Omental fat pad (tissue), 4 donors: ENCODE results near the gene NPY. TPM values are rescaled to one million over a fixed set of nuclear protein-coding genes. Genes with fewer than 3 reads are reported as not detected.

Experiments used
- ATAC-seq: fragments of 150-250 bp; one replicate; pipeline ENCODE4 v1.9.1; 2016; ENCODE audit warnings: mild to moderate bottlenecking, moderate library complexity; ENCODE audit not compliant: low FRiP score
- DNase-seq: peaks from one replicate; pipeline ENCODE4 v3.0.0-alpha.2; 2019; ENCODE audit warnings: low spot score
- total RNA-seq, 4 donors: library from RNA; depleted of rRNA; stranded (reverse); fragments of >200 nt; gene quantifications; one replicate each; pipeline ENCODE4 v1.1.0, GENCODE V29; 2016
- TF ChIP-seq, protein P1 (sequence below), 3 donors: fragments of 450-650 bp; IDR thresholded peaks; one replicate each; pipeline ENCODE4 v1.5.1; 2016 to 2017; ENCODE audit warnings: antibody characterized with exemption in 3 of 3, mild to moderate bottlenecking in 3 of 3, moderate library complexity in 2 of 3

Gene NPY
- total RNA-seq: 1 to 10 TPM in 2 of 4 donors, not detected in 2; 1.3 to 2.5 TPM

DNA sequence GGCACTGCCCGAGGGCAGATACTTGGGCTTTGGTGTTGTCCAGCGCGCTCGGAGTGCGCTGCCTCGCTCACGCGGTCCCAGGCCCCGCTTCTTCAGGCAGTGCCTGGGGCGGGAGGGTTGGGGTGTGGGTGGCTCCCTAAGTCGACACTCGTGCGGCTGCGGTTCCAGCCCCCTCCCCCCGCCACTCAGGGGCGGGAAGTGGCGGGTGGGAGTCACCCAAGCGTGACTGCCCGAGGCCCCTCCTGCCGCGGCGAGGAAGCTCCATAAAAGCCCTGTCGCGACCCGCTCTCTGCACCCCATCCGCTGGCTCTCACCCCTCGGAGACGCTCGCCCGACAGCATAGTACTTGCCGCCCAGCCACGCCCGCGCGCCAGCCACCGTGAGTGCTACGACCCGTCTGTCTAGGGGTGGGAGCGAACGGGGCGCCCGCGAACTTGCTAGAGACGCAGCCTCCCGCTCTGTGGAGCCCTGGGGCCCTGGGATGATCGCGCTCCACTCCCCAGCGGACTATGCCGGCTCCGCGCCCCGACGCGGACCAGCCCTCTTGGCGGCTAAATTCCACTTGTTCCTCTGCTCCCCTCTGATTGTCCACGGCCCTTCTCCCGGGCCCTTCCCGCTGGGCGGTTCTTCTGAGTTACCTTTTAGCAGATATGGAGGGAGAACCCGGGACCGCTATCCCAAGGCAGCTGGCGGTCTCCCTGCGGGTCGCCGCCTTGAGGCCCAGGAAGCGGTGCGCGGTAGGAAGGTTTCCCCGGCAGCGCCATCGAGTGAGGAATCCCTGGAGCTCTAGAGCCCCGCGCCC lies at the start of gene NPY:
NPY (plus strand) TSS at position 294 of the 802 bp plus-strand sequence. CDS start 1,051 bp downstream, outside the sequence.
- ATAC-seq (peak; percentile 26), DNase-seq (no peak)
- TF ChIP-seq, protein P1, sequence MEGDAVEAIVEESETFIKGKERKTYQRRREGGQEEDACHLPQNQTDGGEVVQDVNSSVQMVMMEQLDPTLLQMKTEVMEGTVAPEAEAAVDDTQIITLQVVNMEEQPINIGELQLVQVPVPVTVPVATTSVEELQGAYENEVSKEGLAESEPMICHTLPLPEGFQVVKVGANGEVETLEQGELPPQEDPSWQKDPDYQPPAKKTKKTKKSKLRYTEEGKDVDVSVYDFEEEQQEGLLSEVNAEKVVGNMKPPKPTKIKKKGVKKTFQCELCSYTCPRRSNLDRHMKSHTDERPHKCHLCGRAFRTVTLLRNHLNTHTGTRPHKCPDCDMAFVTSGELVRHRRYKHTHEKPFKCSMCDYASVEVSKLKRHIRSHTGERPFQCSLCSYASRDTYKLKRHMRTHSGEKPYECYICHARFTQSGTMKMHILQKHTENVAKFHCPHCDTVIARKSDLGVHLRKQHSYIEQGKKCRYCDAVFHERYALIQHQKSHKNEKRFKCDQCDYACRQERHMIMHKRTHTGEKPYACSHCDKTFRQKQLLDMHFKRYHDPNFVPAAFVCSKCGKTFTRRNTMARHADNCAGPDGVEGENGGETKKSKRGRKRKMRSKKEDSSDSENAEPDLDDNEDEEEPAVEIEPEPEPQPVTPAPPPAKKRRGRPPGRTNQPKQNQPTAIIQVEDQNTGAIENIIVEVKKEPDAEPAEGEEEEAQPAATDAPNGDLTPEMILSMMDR (IDR thresholded peaks at IDR 0.05): no peak

DNA sequence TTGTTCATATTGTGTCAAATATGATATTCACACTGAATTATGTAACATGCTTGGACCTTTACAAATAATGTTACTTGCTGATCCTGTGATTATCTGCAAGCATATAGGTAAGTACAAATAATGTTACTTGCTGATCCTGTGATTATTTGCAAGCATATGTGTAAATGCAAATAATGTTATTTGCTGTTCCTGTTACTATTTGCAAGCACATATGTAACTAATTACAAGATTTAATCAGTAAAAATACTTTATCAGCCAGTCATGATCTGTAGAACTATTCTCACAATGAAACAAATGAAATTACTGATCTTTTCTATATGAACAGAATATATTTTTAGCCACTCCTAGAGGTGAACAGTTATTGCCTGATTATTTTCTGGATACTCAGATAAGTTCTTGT lies 44.7 kb upstream of the NPY start:
- ATAC-seq: no peak
- TF ChIP-seq, protein P1 (IDR thresholded peaks at IDR 0.05): no peak
- DNase-seq: no peak

- ATAC-seq (no peak), DNase-seq (no peak)
- TF ChIP-seq, protein P1 (IDR thresholded peaks at IDR 0.05): no peak
These were observed 42.8 kb upstream of the NPY start for GRCh38 chr7:24241206-24241605.

DNA sequence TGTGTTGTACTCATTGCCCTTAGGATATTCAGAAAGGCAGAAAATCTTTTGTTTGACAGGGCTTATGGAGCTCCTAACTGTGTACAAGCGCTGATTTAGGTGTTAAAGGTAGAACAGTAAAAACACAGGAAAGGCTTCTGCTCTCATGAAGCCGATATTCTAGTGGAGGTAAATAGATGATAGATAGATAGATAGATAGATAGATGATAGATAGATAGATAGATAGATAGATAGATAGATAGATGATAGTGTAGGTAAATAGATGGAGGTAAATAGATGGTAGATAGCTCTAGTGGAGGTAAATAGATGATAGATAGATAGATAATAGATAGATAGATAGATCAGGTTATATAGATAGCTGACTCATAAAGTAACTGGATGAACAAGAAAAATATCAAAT lies 39.4 kb upstream of the NPY start:
- DNase-seq (no peak), ATAC-seq (no peak)
- TF ChIP-seq, protein P1 (IDR thresholded peaks at IDR 0.05): no peak

GRCh38 chr7:24245362-24245761 lies 38.6 kb upstream of the NPY start:
- TF ChIP-seq, protein P1 (IDR thresholded peaks at IDR 0.05): no peak
- DNase-seq: no peak
- no peak for ATAC-seq

DNA sequence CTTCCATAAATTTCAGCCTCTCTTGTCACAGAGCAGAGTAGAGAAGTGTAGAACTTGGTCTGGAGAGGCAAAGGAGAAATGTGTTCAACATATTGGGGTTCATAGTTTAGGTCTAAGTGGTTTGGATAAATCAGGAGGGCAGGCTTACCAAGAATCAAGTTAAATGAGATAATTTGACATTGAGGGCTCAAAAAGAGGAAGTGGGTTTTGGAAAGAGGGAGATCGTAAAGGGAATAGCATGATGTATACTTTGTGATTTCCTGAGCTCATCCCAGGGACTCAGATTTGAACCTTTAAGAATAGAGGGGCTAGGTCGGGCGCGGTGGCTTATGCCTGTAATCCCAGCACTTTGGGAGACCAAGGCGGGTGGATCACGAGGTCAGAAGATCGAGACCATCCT lies 34.7 kb upstream of the NPY start:
- DNase-seq: no peak
- ATAC-seq: no peak
- TF ChIP-seq, protein P1 (IDR thresholded peaks at IDR 0.05): no peak

- DNase-seq (no peak), ATAC-seq (no peak)
These were observed 32.4 kb upstream of the NPY start for GRCh38 chr7:24251568-24251967.

More at GRCh38 chr7:24251568-24251967, 32.4 kb upstream of the NPY start:
- TF ChIP-seq, protein P1 (IDR thresholded peaks at IDR 0.05): no peak
